IMR-90 (cell line): ENCODE data around the gene S100A4.

ENCODE experiments used
- CHD1 ChIP-seq: IDR thresholded peaks from 2 replicates; pipeline ENCODE4 v1.6.1; 2012; ENCODE audit warnings: low read depth, low read length, improper control_type of control experiment
- CTCF ChIP-seq: conservative IDR thresholded peaks from 2 replicates; pipeline ENCODE4 v1.5.1; 2012; ENCODE audit warnings: mild to moderate bottlenecking, low read depth, low read length, improper control_type of control experiment
- FOS ChIP-seq: fragments of 150-350 bp; IDR thresholded peaks from 2 replicates; pipeline ENCODE4 v1.6.1; 2016; ENCODE audit warnings: low read depth, low read length
- MXI1 ChIP-seq: IDR thresholded peaks from 2 replicates; pipeline ENCODE4 v1.6.1; 2012; ENCODE audit warnings: low read depth, mild to moderate bottlenecking, low read length, moderate library complexity, borderline replicate concordance
- POLR2A ChIP-seq: IDR thresholded peaks from 2 replicates; pipeline ENCODE4 v1.6.1; 2012; ENCODE audit warnings: mild to moderate bottlenecking, low read depth, low read length
- TF ChIP-seq, protein P1 (sequence below): fragments of 150-350 bp; IDR thresholded peaks from 2 replicates; pipeline ENCODE4 v1.6.1; 2017; ENCODE audit warnings: mild to moderate bottlenecking, antibody characterized with exemption, low read length, low read depth

DNA sequence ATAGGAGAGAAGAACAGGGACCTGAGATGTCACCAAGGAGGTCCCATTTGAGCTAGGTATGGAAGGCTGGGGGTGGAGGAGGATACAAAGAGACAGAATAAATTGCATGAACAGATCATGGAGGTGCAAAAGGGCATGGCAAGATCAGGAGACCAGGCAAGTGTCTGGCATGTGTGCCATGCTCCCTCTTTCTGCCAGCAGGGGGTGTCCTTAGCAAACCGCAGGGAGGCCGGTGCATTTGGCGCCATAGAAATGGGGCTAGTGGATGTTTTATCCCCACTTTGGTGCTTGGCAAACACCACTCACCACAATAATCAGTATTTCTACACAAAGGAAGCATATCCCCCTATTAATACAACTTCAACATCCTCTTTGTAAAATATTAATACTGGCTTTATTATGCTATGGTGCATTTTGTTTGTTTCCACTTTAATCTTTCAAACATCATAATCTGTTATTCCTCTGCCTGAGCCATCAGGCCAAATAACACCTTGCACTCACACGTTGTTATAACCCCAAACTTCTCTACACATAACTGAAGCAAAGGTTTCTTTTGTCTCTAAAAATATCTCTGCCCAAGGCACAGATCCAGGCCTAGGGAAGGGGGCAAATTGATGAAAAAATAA lies 35.8 kb downstream of the S100A4 start:
- TF ChIP-seq POLR2A (no peak), FOS (no peak), CTCF (peak; percentile 65), CHD1 (no peak), MXI1 (no peak)
- TF ChIP-seq, protein P1, sequence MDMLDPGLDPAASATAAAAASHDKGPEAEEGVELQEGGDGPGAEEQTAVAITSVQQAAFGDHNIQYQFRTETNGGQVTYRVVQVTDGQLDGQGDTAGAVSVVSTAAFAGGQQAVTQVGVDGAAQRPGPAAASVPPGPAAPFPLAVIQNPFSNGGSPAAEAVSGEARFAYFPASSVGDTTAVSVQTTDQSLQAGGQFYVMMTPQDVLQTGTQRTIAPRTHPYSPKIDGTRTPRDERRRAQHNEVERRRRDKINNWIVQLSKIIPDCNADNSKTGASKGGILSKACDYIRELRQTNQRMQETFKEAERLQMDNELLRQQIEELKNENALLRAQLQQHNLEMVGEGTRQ, result no peak
